ENCODE results near the gene PDGFD. TPM values are rescaled to one million over a fixed set of nuclear protein-coding genes. Genes with fewer than 3 reads are reported as not detected.

The PDGFD gene
- total and polyA plus RNA-seq, 2 donors (not counting 3 experiments of a cell fraction or from before 2014, with no cell fraction given) = 6.3 to 13.1 TPM

- no peak overlapping the region for H3K4me2 ChIP-seq (ENCODE audit: insufficient read depth, low read length)
- no peaks in the 10 kb centered on the region for H3K9me3 ChIP-seq (replicated peaks; ENCODE audit: control insufficient read depth, insufficient read depth, low read length)
- no peaks in the 10 kb centered on the region for H3K79me2 ChIP-seq (ENCODE audit: control insufficient read depth, insufficient read depth, low read length)
- DNase-seq (ENCODE audit: low read depth, low spot score) = no peak
- no peaks in the 10 kb centered on the region for H3K36me3 ChIP-seq (ENCODE audit: control insufficient read depth in 2 of 2, extremely low read depth in 1 of 2, insufficient read depth in 2 of 2, low read length in 2 of 2)
- no peak overlapping the region for H2AFZ ChIP-seq (ENCODE audit: low read depth, low read length)
- dilution Hi-C loops (cut with MboI; ENCODE audit: extremely low pct_ligation_motif_present, low sequenced_read_pairs) (no loop called here), intact Hi-C loops (cut with micrococcal nuclease) (no loop called here)
- TF ChIP-seq EZH2 (IDR thresholded peaks at IDR 0.05; ENCODE audit: borderline replicate concordance, low read depth, low read length, severe bottlenecking) (no peak), POLR2A (IDR thresholded peaks at IDR 0.05; ENCODE audit: low read depth, low read length) (no peak), JUN (IDR thresholded peaks at IDR 0.05; ENCODE audit: borderline replicate concordance, insufficient read depth, insufficient read length, low read depth) (no peak), POLR2AphosphoS5 (IDR thresholded peaks at IDR 0.05; ENCODE audit: insufficient read depth, low read depth, low read length) (no peak), MAX (IDR thresholded peaks at IDR 0.05; ENCODE audit: insufficient read depth, insufficient read length) (no peak), FOS (IDR thresholded peaks at IDR 0.05; ENCODE audit: borderline replicate concordance, insufficient read depth, low read length) (no peak), CTCF (IDR thresholded peaks at IDR 0.05; ENCODE audit: extremely low read depth in 1 of 2, insufficient read depth in 1 of 2, low read depth in 1 of 2, low read length in 2 of 2) (no peak), MYC (IDR thresholded peaks at IDR 0.05; ENCODE audit: low read depth, low read length) (no peak), GATA2 (IDR thresholded peaks at IDR 0.05; ENCODE audit: insufficient read depth, insufficient read length, low read depth, low read length) (no peak)
- no peak for FAIRE-seq
- no peaks in the 10 kb centered on the region for H3K9me1 ChIP-seq (replicated peaks; ENCODE audit: control insufficient read depth, extremely low read depth, insufficient read depth, low read length)
- ChIA-PET POLR2A (no interaction called here), CTCF (interaction anchor here (0.9 to 1.6 kb wide), 2 partner anchors 10 to 409 kb away, joined by 3 to 6 read pairs; no protein-coding TSS in a partner anchor)
- no peaks in the 10 kb centered on the region for H3K27me3 ChIP-seq (ENCODE audit: control insufficient read depth in 2 of 2, insufficient read depth in 2 of 2, low read length in 2 of 2)
- no TSS peak for BruUV-seq (replicated peaks)
- no peak overlapping the region for H3K4me3 ChIP-seq (replicated peaks in 1 of 3; ENCODE audit: insufficient read depth in 1 of 3, low read depth in 1 of 3, low read length in 3 of 3)
- H3K4me1 ChIP-seq (ENCODE audit: control insufficient read depth, extremely low read depth, insufficient read depth, low read length) = no peaks in the 10 kb centered on the region
- H3K27ac ChIP-seq (ENCODE audit: insufficient read depth, low read depth, low read length) = no peak overlapping the region
- no peak overlapping the region for H3K9ac ChIP-seq (replicated peaks; ENCODE audit: extremely low read depth, insufficient read depth, low read length)
- no peaks in the 10 kb centered on the region for H4K20me1 ChIP-seq (replicated peaks; ENCODE audit: control insufficient read depth, extremely low read depth, insufficient read depth, low read length)
Observed at GRCh38 chr11:104091281-104092096, 72.5 kb downstream of the PDGFD start.

Measured in endothelial cell of umbilical vein (primary cell).